PC-3 (cell line): Measurements from ENCODE around the gene EIF5B.

Experiments used
- CTCF ChIP-seq: fragments of 300-600 bp; sonication (generic); conservative IDR thresholded peaks from 2 replicates; pipeline ENCODE4 v1.5.1; 2017; ENCODE audit warnings: antibody characterized with exemption, low read depth, mild to moderate bottlenecking, low read length
- EZH2 ChIP-seq: fragments of 300-600 bp; sonication (generic); IDR thresholded peaks from one replicate; pipeline ENCODE4 v1.6.1; 2017; ENCODE audit warnings: antibody characterized with exemption, mild to moderate bottlenecking, low read length; ENCODE audit not compliant: unreplicated experiment

GRCh38 chr2:99445065-99445464 lies 107.9 kb downstream of the EIF5B start:
- TF ChIP-seq CTCF (no peak), EZH2 (no peak)
